ENCODE results near the gene DNMT1. TPM values are rescaled to one million over a fixed set of nuclear protein-coding genes. Genes with fewer than 3 reads are reported as not detected.
A peak's percentile ranks its signal among the peaks of the same experiment; 100 is the strongest.

Gene DNMT1
- total and polyA plus RNA-seq, 2 donors (not counting 1 experiment from before 2014, with no cell fraction given): 53.0 to 119 TPM

DNA sequence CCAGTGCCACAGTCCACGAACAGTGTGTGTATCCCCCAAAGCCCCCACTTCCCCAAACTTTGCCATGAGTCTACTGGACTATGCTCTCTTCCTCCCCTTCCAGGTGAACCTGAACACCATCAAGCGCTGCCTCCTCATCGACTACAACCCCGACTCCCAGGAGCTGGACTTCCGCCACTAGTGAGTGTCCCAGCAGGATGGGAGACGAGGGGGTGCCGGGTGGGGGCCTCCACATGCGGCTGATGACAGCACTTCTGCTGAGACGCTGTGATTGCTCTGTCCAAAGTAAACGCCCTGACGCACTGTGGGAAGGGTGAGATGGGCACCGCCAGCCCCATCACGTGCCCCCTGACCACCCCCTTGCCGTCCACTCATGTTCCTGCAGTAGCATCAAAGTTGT is 85.2 kb downstream of the DNMT1 start:
- H3K79me2 ChIP-seq (ENCODE audit: control insufficient read depth, insufficient read depth, low read length): peaks cover 37% of the 10 kb centered on the region
- no peaks in the 10 kb centered on the region for H3K9me3 Mint-ChIP-seq (ENCODE audit: insufficient read depth)
- peaks cover 58% of the 10 kb centered on the region for H3K4me1 Mint-ChIP-seq
- no peak for TF ChIP-seq EZH2 (IDR thresholded peaks at IDR 0.05; ENCODE audit: borderline replicate concordance, insufficient read depth, low read depth, low read length, poor library complexity, severe bottlenecking)
- no peak for TF ChIP-seq CTCF (IDR thresholded peaks at IDR 0.05)
- H3K4me3 ChIP-seq (ENCODE audit: control extremely low read depth in 1 of 5, extremely low read depth in 1 of 5, insufficient read depth in 1 of 5, low read depth in 2 of 5, low read length in 4 of 5): no peak overlapping the region
- H3K9ac ChIP-seq (ENCODE audit: low read length): no peak overlapping the region
- no peak for ATAC-seq (ENCODE audit: low read depth)
- H3K4me2 ChIP-seq (replicated peaks; ENCODE audit: low read depth, low read length, poor library complexity, severe bottlenecking): no peak overlapping the region
- peaks cover 57% of the 10 kb centered on the region for H4K20me1 ChIP-seq (ENCODE audit: control insufficient read depth, insufficient read depth, low read length, poor library complexity, severe bottlenecking)
- H3K9me3 ChIP-seq (ENCODE audit: control extremely low read depth in 1 of 3, control insufficient read depth in 2 of 3, insufficient read depth in 1 of 3, low read length in 2 of 3): peaks cover 0 to 6% (median 0%) of the 10 kb centered on the region in 3 donors
- ChIA-PET CTCF (interaction anchor here (0.7 to 15.9 kb wide), 3 partner anchors 8 to 177 kb away, joined by 3 to 263 read pairs (median 3); partner anchors contain the start of genes ANGPTL6 and PPAN), POLR2A (interaction anchor here (0.6 to 1.7 kb wide), 2 partner anchors 13 to 446 kb away, joined by 3 to 11 read pairs; no protein-coding TSS in a partner anchor)
- no peak overlapping the region for H3K27ac Mint-ChIP-seq
- peaks cover 0 to 47% of the 10 kb centered on the region in 2 experiments for H3K36me3 ChIP-seq (replicated peaks in 1 of 2; ENCODE audit: control extremely low read depth in 1 of 2, control insufficient read depth in 1 of 2, extremely low read depth in 1 of 2, insufficient read depth in 2 of 2, low read length in 1 of 2)
- H3K27ac ChIP-seq (ENCODE audit: low read length in 2 of 2): no peak overlapping the region
- 96% methylated on average over 14 of the region's 14 CpGs for WGBS (ENCODE audit: insufficient coverage)
- peak; percentile 23 for DNase-seq
- H3K4me1 ChIP-seq (ENCODE audit: control insufficient read depth in 2 of 2, insufficient read depth in 2 of 2, low read length in 2 of 2): peaks cover 51 to 65% of the 10 kb centered on the region in 2 donors
- H3K27me3 ChIP-seq (replicated peaks in 1 of 4; ENCODE audit: control extremely low read depth in 1 of 4, control insufficient read depth in 3 of 4, insufficient read depth in 4 of 4, low read length in 3 of 4): no peaks in the 10 kb centered on the region
- H3K27me3 Mint-ChIP-seq: no peaks in the 10 kb centered on the region
- H3K4me3 Mint-ChIP-seq: no peak overlapping the region
- intact Hi-C loops (cut with micrococcal nuclease): loop anchor here (10.0 kb wide), 1 partner anchor 295 kb away; the partner anchor contains the start of gene CDC37
- no peak overlapping the region for H2AFZ ChIP-seq (ENCODE audit: insufficient read depth, low read depth, low read length, poor library complexity, severe bottlenecking)

DNA sequence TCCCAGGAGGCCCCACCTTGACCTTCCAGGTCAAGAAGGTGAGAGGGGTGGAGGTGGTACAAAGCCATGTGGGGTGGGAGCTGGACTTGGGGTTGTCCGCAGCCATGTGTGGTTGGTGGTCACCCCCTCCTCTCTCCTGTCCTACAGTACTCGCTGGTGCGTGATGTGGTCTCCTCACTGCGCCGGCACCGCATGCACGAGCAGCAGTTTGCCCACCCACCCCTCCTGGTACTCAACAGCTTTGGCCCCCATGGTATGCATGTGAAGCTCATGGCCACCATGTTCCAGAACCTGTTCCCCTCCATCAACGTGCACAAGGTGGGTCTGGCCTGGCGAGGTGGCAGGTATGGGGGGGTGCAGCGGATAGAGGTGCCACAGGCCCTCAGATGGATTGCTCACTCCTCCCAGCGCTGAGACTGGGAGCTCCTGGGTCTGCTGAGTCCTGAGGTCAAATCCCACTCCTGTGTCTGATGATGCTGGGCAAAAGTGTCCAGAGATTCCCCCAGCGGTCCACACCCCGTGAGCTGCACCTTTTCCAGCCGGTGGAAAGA is 86.9 kb downstream of the DNMT1 start:
- Histone ChIP-seq H3K4me3 (ENCODE audit: control extremely low read depth in 1 of 5, extremely low read depth in 1 of 5, insufficient read depth in 1 of 5, low read depth in 2 of 5, low read length in 4 of 5) (no peak overlapping the region), H3K27me3 (replicated peaks in 1 of 4; ENCODE audit: control extremely low read depth in 1 of 4, control insufficient read depth in 3 of 4, insufficient read depth in 4 of 4, low read length in 3 of 4) (no peaks in the 10 kb centered on the region), H2AFZ (ENCODE audit: insufficient read depth, low read depth, low read length, poor library complexity, severe bottlenecking) (no peak overlapping the region), H3K4me2 (replicated peaks; ENCODE audit: low read depth, low read length, poor library complexity, severe bottlenecking) (no peak overlapping the region), H4K20me1 (ENCODE audit: control insufficient read depth, insufficient read depth, low read length, poor library complexity, severe bottlenecking) (peaks cover 42% of the 10 kb centered on the region), H3K4me1 (ENCODE audit: control insufficient read depth in 2 of 2, insufficient read depth in 2 of 2, low read length in 2 of 2) (peaks cover 57 to 73% of the 10 kb centered on the region in 2 donors), H3K79me2 (ENCODE audit: control insufficient read depth, insufficient read depth, low read length) (peaks cover 37% of the 10 kb centered on the region), H3K9ac (ENCODE audit: low read length) (no peak overlapping the region), H3K27ac (ENCODE audit: low read length in 2 of 2) (peak overlapping the region in 1 of 2 donors; percentile 97), H3K9me3 (ENCODE audit: control extremely low read depth in 1 of 3, control insufficient read depth in 2 of 3, insufficient read depth in 1 of 3, low read length in 2 of 3) (no peaks in the 10 kb centered on the region), H3K36me3 (replicated peaks in 1 of 2; ENCODE audit: control extremely low read depth in 1 of 2, control insufficient read depth in 1 of 2, extremely low read depth in 1 of 2, insufficient read depth in 2 of 2, low read length in 1 of 2) (peaks cover 0 to 45% of the 10 kb centered on the region in 2 experiments)
- H3K4me1 Mint-ChIP-seq: peaks cover 62% of the 10 kb centered on the region
- peak overlapping the region; percentile 92 for H3K4me3 Mint-ChIP-seq
- intact Hi-C loops (cut with micrococcal nuclease): loop anchor here (10.0 kb wide), 1 partner anchor 297 kb away; the partner anchor contains the start of gene CDC37
- DNase-seq (peak; percentile 16), ATAC-seq (ENCODE audit: low read depth) (no peak)
- peak overlapping the region; percentile 32 for H3K27ac Mint-ChIP-seq
- H3K27me3 Mint-ChIP-seq: no peaks in the 10 kb centered on the region
- ChIA-PET CTCF (interaction anchor here (1.1 to 15.9 kb wide), 5 partner anchors 6 to 1261 kb away, joined by 4 to 263 read pairs (median 5); partner anchors contain the start of genes ANGPTL6, DNMT1, EIF3G and P2RY11), POLR2A (interaction anchor here (0.5 to 1.7 kb wide), 3 partner anchors 12 to 271 kb away, joined by 4 to 11 read pairs (median 8); no protein-coding TSS in a partner anchor)
- WGBS (ENCODE audit: insufficient coverage): 92% methylated on average over 7 of the region's 14 CpGs
- H3K9me3 Mint-ChIP-seq (ENCODE audit: insufficient read depth): no peaks in the 10 kb centered on the region
- no peak for TF ChIP-seq EZH2 (IDR thresholded peaks at IDR 0.05; ENCODE audit: borderline replicate concordance, insufficient read depth, low read depth, low read length, poor library complexity, severe bottlenecking)
- no peak for TF ChIP-seq CTCF (IDR thresholded peaks at IDR 0.05)
